ENCODE measurements around the gene C5orf47. TPM values are rescaled to one million over a fixed set of nuclear protein-coding genes. Genes with fewer than 3 reads are reported as not detected.
A peak's percentile ranks its signal among the peaks of the same experiment; 100 is the strongest.

Gene C5orf47
- total RNA-seq, 3 donors from 2014 or later = not detected

GRCh38 chr5:173945160-173945559, 43.8 kb upstream of the C5orf47 start:
- Histone ChIP-seq H3K9me3 (no peaks in the 10 kb centered on the region), H3K4me3 (no peak overlapping the region), H3K27me3 (no peaks in the 10 kb centered on the region), H3K36me3 (peaks cover 5% of the 10 kb centered on the region), H3K4me1 (no peaks in the 10 kb centered on the region), H3K27ac (no peak overlapping the region)
- intact Hi-C loops (cut with DNase I; ENCODE audit: low total_unique reads) = no loop called here
- TF ChIP-seq POLR2A (IDR thresholded peaks at IDR 0.05) (no peak), POLR2AphosphoS5 (IDR thresholded peaks at IDR 0.05) (no peak), CTCF (IDR thresholded peaks at IDR 0.05) (no peak)
- no peak for DNase-seq (ENCODE audit: low spot score in 2 of 2)

- intact Hi-C loops (cut with DNase I; ENCODE audit: low total_unique reads) = no loop called here
- peaks cover 12% of the 10 kb centered on the region for H3K36me3 ChIP-seq
- TF ChIP-seq CTCF (IDR thresholded peaks at IDR 0.05) (no peak), POLR2A (IDR thresholded peaks at IDR 0.05) (no peak), POLR2AphosphoS5 (IDR thresholded peaks at IDR 0.05) (no peak)
Measured at GRCh38 chr5:173946323-173946722, 42.6 kb upstream of the C5orf47 start.

GRCh38 chr5:173950829-173951228, 38.1 kb upstream of the C5orf47 start:
- TF ChIP-seq CTCF (IDR thresholded peaks at IDR 0.05) = no peak
- TF ChIP-seq POLR2A (IDR thresholded peaks at IDR 0.05) = no peak
- TF ChIP-seq POLR2AphosphoS5 (IDR thresholded peaks at IDR 0.05) = no peak
- H3K27ac ChIP-seq = no peak overlapping the region
- H3K36me3 ChIP-seq = peaks cover 18% of the 10 kb centered on the region
- no peaks in the 10 kb centered on the region for H3K27me3 ChIP-seq
- no peaks in the 10 kb centered on the region for H3K4me1 ChIP-seq
- no peaks in the 10 kb centered on the region for H3K9me3 ChIP-seq
- DNase-seq (ENCODE audit: low spot score in 2 of 2) = no peak
- intact Hi-C loops (cut with DNase I; ENCODE audit: low total_unique reads) = no loop called here
- no peak overlapping the region for H3K4me3 ChIP-seq

More at GRCh38 chr5:173946323-173946722, 42.6 kb upstream of the C5orf47 start:
- Histone ChIP-seq H3K4me3 (no peak overlapping the region), H3K4me1 (no peaks in the 10 kb centered on the region), H3K27ac (no peak overlapping the region), H3K27me3 (no peaks in the 10 kb centered on the region), H3K9me3 (no peaks in the 10 kb centered on the region)
- no peak for DNase-seq (ENCODE audit: low spot score in 2 of 2)

GRCh38 chr5:173953528-173954090, 35.4 kb upstream of the C5orf47 start:
- H3K36me3 ChIP-seq = peaks cover 15% of the 10 kb centered on the region
- no peak overlapping the region for H3K27ac ChIP-seq
- no peak overlapping the region for H3K4me3 ChIP-seq
- DNase-seq (ENCODE audit: low spot score in 2 of 2) = no peak
- no peak for TF ChIP-seq POLR2A (IDR thresholded peaks at IDR 0.05)
- no peak for TF ChIP-seq POLR2AphosphoS5 (IDR thresholded peaks at IDR 0.05)
- no peak for TF ChIP-seq CTCF (IDR thresholded peaks at IDR 0.05)
- H3K9me3 ChIP-seq = no peaks in the 10 kb centered on the region
- no peaks in the 10 kb centered on the region for H3K4me1 ChIP-seq
- intact Hi-C loops (cut with DNase I; ENCODE audit: low total_unique reads) = no loop called here
- no peaks in the 10 kb centered on the region for H3K27me3 ChIP-seq

GRCh38 chr5:173954671-173955521, 34.1 kb upstream of the C5orf47 start:
- no peak for TF ChIP-seq POLR2A (IDR thresholded peaks at IDR 0.05)
- TF ChIP-seq POLR2AphosphoS5 (IDR thresholded peaks at IDR 0.05) = no peak
- TF ChIP-seq CTCF (IDR thresholded peaks at IDR 0.05) = no peak
- H3K36me3 ChIP-seq = peaks cover 15% of the 10 kb centered on the region

More at GRCh38 chr5:173954671-173955521, 34.1 kb upstream of the C5orf47 start:
- no peak for DNase-seq (ENCODE audit: low spot score in 2 of 2)
- Histone ChIP-seq H3K4me1 (no peaks in the 10 kb centered on the region), H3K27ac (peak overlapping the region in 1 of 2 donors; percentile 1), H3K4me3 (no peak overlapping the region), H3K27me3 (no peaks in the 10 kb centered on the region), H3K9me3 (no peaks in the 10 kb centered on the region)
- intact Hi-C loops (cut with DNase I; ENCODE audit: low total_unique reads) = no loop called here

Data from breast epithelium (tissue), 4 donors.